ENCODE data around the gene RBM33. TPM values are rescaled to one million over a fixed set of nuclear protein-coding genes. Genes with fewer than 3 reads are reported as not detected.

The RBM33 gene
- total RNA-seq, 1 experiment from 2014 or later = 34.4 TPM

GRCh38 chr7:155620497-155620896 is 24.0 kb upstream of the RBM33 start:
- no peaks in the 10 kb centered on the region for H3K27me3 ChIP-seq (ENCODE audit: low read length)
- no peaks in the 10 kb centered on the region for H3K4me1 ChIP-seq (ENCODE audit: low read length)
- H3K9me3 ChIP-seq (ENCODE audit: low read length) = no peaks in the 10 kb centered on the region
- no peaks in the 10 kb centered on the region for H4K20me1 ChIP-seq (ENCODE audit: insufficient read depth, low read depth, low read length)
- no peaks in the 10 kb centered on the region for H3K36me3 ChIP-seq (ENCODE audit: insufficient read depth, low read length)
- H3K79me2 ChIP-seq (ENCODE audit: low read length) = no peaks in the 10 kb centered on the region
- no peak overlapping the region for H3K9ac ChIP-seq (ENCODE audit: low read length)
- H2AFZ ChIP-seq (ENCODE audit: low read length) = no peak overlapping the region
- no peak overlapping the region for H3K4me3 ChIP-seq (ENCODE audit: low read length)
- H3K9me2 ChIP-seq (replicated peaks; ENCODE audit: insufficient read depth, low read length) = no peaks in the 10 kb centered on the region
- H3K27ac ChIP-seq (ENCODE audit: low read length) = no peak overlapping the region
- no peak overlapping the region for H3K4me2 ChIP-seq (ENCODE audit: low read depth, low read length, poor library complexity, severe bottlenecking)
- DNase-seq = no peak

DNA sequence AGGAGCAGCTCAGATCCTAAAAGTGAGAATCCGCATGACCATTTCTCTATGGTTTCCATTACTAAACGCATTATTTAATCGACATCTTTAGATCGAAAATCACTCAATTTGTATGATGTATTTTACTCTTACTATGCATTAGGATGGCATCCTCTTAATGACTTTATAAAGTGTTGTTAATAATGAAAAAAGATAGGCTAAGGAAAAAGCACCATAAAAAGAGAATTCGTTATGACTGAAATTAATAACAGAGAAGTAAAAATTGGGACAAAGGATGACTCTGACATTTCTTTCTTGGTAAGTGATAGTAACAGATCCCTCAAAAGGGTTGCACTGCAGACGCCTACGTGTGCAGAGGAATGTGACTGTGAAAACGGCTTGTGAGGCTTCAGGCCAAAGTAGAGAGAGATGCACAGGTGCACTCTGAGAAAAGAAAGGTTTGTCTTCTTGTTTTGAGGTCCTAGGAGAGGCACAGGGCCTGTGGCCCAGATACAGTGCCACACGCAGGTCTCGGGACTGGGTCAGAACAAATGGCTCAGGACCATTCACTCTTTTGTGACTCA is 23.0 kb upstream of the RBM33 start:
- no peak overlapping the region for H2AFZ ChIP-seq (ENCODE audit: low read length)
- H3K79me2 ChIP-seq (ENCODE audit: low read length) = no peaks in the 10 kb centered on the region
- no peaks in the 10 kb centered on the region for H3K9me2 ChIP-seq (replicated peaks; ENCODE audit: insufficient read depth, low read length)
- H3K4me2 ChIP-seq (ENCODE audit: low read depth, low read length, poor library complexity, severe bottlenecking) = no peak overlapping the region
- H4K20me1 ChIP-seq (ENCODE audit: insufficient read depth, low read depth, low read length) = no peaks in the 10 kb centered on the region
- H3K4me1 ChIP-seq (ENCODE audit: low read length) = no peaks in the 10 kb centered on the region
- no peaks in the 10 kb centered on the region for H3K27me3 ChIP-seq (ENCODE audit: low read length)
- DNase-seq = no peak
- H3K27ac ChIP-seq (ENCODE audit: low read length) = no peak overlapping the region
- no peak overlapping the region for H3K4me3 ChIP-seq (ENCODE audit: low read length)
- no peaks in the 10 kb centered on the region for H3K36me3 ChIP-seq (ENCODE audit: insufficient read depth, low read length)
- no peaks in the 10 kb centered on the region for H3K9me3 ChIP-seq (ENCODE audit: low read length)
- no peak overlapping the region for H3K9ac ChIP-seq (ENCODE audit: low read length)

- no peak overlapping the region for H2AFZ ChIP-seq (ENCODE audit: low read length)
- H3K27ac ChIP-seq (ENCODE audit: low read length) = no peak overlapping the region
- no peaks in the 10 kb centered on the region for H3K27me3 ChIP-seq (ENCODE audit: low read length)
- no peak overlapping the region for H3K9ac ChIP-seq (ENCODE audit: low read length)
- H3K79me2 ChIP-seq (ENCODE audit: low read length) = no peaks in the 10 kb centered on the region
- no peaks in the 10 kb centered on the region for H4K20me1 ChIP-seq (ENCODE audit: insufficient read depth, low read depth, low read length)
- no peaks in the 10 kb centered on the region for H3K36me3 ChIP-seq (ENCODE audit: insufficient read depth, low read length)
- H3K4me2 ChIP-seq (ENCODE audit: low read depth, low read length, poor library complexity, severe bottlenecking) = no peak overlapping the region
- H3K4me3 ChIP-seq (ENCODE audit: low read length) = no peak overlapping the region
- no peak for DNase-seq
- H3K4me1 ChIP-seq (ENCODE audit: low read length) = no peaks in the 10 kb centered on the region
- H3K9me2 ChIP-seq (replicated peaks; ENCODE audit: insufficient read depth, low read length) = no peaks in the 10 kb centered on the region
- H3K9me3 ChIP-seq (ENCODE audit: low read length) = peaks cover 5% of the 10 kb centered on the region
Measured at GRCh38 chr7:155624412-155624811, 20.0 kb upstream of the RBM33 start.

- Histone ChIP-seq H3K4me3 (ENCODE audit: low read length) (no peak overlapping the region), H3K36me3 (ENCODE audit: insufficient read depth, low read length) (no peaks in the 10 kb centered on the region), H3K9me2 (replicated peaks; ENCODE audit: insufficient read depth, low read length) (no peaks in the 10 kb centered on the region), H4K20me1 (ENCODE audit: insufficient read depth, low read depth, low read length) (no peaks in the 10 kb centered on the region), H2AFZ (ENCODE audit: low read length) (no peak overlapping the region), H3K27me3 (ENCODE audit: low read length) (no peaks in the 10 kb centered on the region), H3K4me2 (ENCODE audit: low read depth, low read length, poor library complexity, severe bottlenecking) (no peak overlapping the region), H3K9ac (ENCODE audit: low read length) (no peak overlapping the region), H3K9me3 (ENCODE audit: low read length) (peaks cover 9% of the 10 kb centered on the region), H3K4me1 (ENCODE audit: low read length) (no peaks in the 10 kb centered on the region), H3K27ac (ENCODE audit: low read length) (no peak overlapping the region), H3K79me2 (ENCODE audit: low read length) (no peaks in the 10 kb centered on the region)
- DNase-seq = no peak
Measured at GRCh38 chr7:155625557-155625956, 18.9 kb upstream of the RBM33 start.

DNA sequence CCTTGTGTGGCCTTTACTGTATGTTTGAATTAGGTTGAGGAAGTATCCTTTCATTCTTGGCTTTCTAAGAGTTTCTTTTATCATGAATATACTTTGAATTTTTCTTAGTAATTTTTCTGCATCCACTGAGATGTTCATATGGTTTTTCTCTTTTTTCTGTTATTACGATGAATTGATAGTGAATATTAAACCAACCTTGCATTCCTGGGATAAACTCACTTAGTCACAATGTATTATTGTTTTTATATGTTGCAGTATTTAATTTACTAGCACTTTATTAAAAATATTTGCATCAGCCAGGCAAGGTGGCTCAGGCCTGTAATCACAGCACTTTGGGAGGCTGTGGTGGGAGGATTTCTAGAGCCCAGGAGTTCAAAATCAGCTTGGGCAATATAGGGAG is 15.3 kb upstream of the RBM33 start:
- Histone ChIP-seq H3K36me3 (ENCODE audit: insufficient read depth, low read length) (no peaks in the 10 kb centered on the region), H3K79me2 (ENCODE audit: low read length) (no peaks in the 10 kb centered on the region), H3K9me2 (replicated peaks; ENCODE audit: insufficient read depth, low read length) (no peaks in the 10 kb centered on the region), H2AFZ (ENCODE audit: low read length) (no peak overlapping the region), H3K27ac (ENCODE audit: low read length) (no peak overlapping the region), H3K27me3 (ENCODE audit: low read length) (no peaks in the 10 kb centered on the region), H3K4me1 (ENCODE audit: low read length) (no peaks in the 10 kb centered on the region), H3K9ac (ENCODE audit: low read length) (no peak overlapping the region), H3K4me2 (ENCODE audit: low read depth, low read length, poor library complexity, severe bottlenecking) (no peak overlapping the region), H4K20me1 (ENCODE audit: insufficient read depth, low read depth, low read length) (no peaks in the 10 kb centered on the region), H3K4me3 (ENCODE audit: low read length) (no peak overlapping the region), H3K9me3 (ENCODE audit: low read length) (peaks cover 9% of the 10 kb centered on the region)
- no peak for DNase-seq

DNA sequence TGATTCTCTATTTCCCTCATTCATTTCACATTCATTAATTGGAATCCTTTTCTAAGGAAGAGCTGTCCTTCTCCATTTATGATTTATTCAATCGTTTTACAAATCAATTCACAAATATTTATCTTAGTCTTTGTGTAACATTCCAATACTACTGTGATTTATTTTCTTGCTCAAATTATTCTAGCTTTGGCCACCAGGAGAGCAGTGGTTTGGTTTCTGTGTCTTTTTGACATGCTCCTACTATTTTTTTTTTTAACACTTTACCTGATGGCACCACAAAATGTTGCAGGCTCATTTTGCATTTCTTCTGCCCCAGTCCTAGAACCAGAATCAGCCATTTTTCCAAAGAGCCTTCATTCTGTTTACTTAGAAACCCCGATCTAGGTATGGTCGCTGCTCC is 13.3 kb upstream of the RBM33 start:
- Histone ChIP-seq H3K9ac (ENCODE audit: low read length) (no peak overlapping the region), H3K9me2 (replicated peaks; ENCODE audit: insufficient read depth, low read length) (no peaks in the 10 kb centered on the region), H3K9me3 (ENCODE audit: low read length) (peaks cover 9% of the 10 kb centered on the region), H3K79me2 (ENCODE audit: low read length) (no peaks in the 10 kb centered on the region), H3K4me2 (ENCODE audit: low read depth, low read length, poor library complexity, severe bottlenecking) (no peak overlapping the region), H4K20me1 (ENCODE audit: insufficient read depth, low read depth, low read length) (no peaks in the 10 kb centered on the region), H3K27ac (ENCODE audit: low read length) (no peak overlapping the region), H3K36me3 (ENCODE audit: insufficient read depth, low read length) (no peaks in the 10 kb centered on the region), H2AFZ (ENCODE audit: low read length) (no peak overlapping the region), H3K27me3 (ENCODE audit: low read length) (no peaks in the 10 kb centered on the region), H3K4me3 (ENCODE audit: low read length) (no peak overlapping the region), H3K4me1 (ENCODE audit: low read length) (no peaks in the 10 kb centered on the region)
- no peak for DNase-seq

DNA sequence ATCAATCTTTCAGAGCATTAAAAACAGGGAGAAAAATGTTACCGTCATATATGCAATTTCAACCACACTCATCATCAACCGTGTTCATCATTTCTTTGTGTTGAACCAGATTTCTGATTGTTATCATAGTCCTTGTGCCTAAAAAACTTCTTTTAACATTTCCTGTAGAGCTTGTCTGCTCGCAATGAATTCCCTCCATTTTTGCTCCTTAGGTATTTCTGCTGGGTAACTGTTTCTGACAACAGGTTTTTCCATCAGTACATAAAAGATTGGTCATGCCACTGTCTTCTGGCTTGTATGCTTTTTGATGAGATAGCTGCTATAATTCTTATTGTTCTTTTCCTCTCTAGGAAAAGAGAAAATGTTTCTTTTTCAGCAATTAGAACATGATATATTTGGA is 8.6 kb upstream of the RBM33 start:
- H3K79me2 ChIP-seq (ENCODE audit: low read length) = no peaks in the 10 kb centered on the region
- peaks cover 8% of the 10 kb centered on the region; the same call in 1 of the 2 replicates for H3K9me3 ChIP-seq (ENCODE audit: low read length)
- no peak overlapping the region for H3K4me3 ChIP-seq (ENCODE audit: low read length)
- no peaks in the 10 kb centered on the region for H3K9me2 ChIP-seq (replicated peaks; ENCODE audit: insufficient read depth, low read length)
- peaks cover 12% of the 10 kb centered on the region for H3K4me1 ChIP-seq (ENCODE audit: low read length)
- H2AFZ ChIP-seq (ENCODE audit: low read length) = no peak overlapping the region
- no peaks in the 10 kb centered on the region for H4K20me1 ChIP-seq (ENCODE audit: insufficient read depth, low read depth, low read length)
- no peak overlapping the region for H3K9ac ChIP-seq (ENCODE audit: low read length)
- 0 out of 2 replicates have a peak, but pooled peaks cover 3% of the 10 kb centered on the region for H3K27me3 ChIP-seq (ENCODE audit: low read length)
- no peak overlapping the region for H3K27ac ChIP-seq (ENCODE audit: low read length)
- DNase-seq = no peak
- peaks cover 4% of the 10 kb centered on the region; the same call in 1 of the 2 replicates for H3K36me3 ChIP-seq (ENCODE audit: insufficient read depth, low read length)
- H3K4me2 ChIP-seq (ENCODE audit: low read depth, low read length, poor library complexity, severe bottlenecking) = no peak overlapping the region

DNA sequence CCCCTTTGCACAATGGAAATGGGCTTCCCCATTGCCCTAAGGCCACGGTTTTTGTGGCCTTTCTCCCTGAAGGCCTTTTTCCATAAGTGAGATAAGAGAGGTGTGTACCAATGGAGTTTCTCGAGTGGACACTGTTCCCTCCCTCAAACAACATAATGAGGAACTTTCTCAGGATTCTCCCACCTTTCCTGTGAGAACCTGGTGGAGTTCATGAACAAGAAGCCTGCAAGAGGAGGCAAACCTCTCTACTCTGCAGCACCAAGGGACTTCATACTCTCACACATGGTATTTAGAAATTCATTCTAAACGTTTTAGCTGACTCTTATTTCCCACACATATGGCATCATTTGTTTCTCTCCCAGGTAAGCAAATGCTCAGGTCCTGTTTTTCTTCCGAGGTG is 7.3 kb upstream of the RBM33 start:
- no peaks in the 10 kb centered on the region for H3K9me2 ChIP-seq (replicated peaks; ENCODE audit: insufficient read depth, low read length)
- H3K27ac ChIP-seq (ENCODE audit: low read length) = no peak overlapping the region
- H3K27me3 ChIP-seq (ENCODE audit: low read length) = 0 out of 2 replicates have a peak, but pooled peaks cover 3% of the 10 kb centered on the region
- peaks cover 17% of the 10 kb centered on the region for H3K36me3 ChIP-seq (ENCODE audit: insufficient read depth, low read length)
- H3K4me2 ChIP-seq (ENCODE audit: low read depth, low read length, poor library complexity, severe bottlenecking) = no peak overlapping the region
- no peaks in the 10 kb centered on the region for H3K79me2 ChIP-seq (ENCODE audit: low read length)
- H2AFZ ChIP-seq (ENCODE audit: low read length) = no peak overlapping the region
- H3K9me3 ChIP-seq (ENCODE audit: low read length) = peaks cover 8% of the 10 kb centered on the region; the same call in 1 of the 2 replicates
- no peaks in the 10 kb centered on the region for H4K20me1 ChIP-seq (ENCODE audit: insufficient read depth, low read depth, low read length)
- H3K4me1 ChIP-seq (ENCODE audit: low read length) = peaks cover 12% of the 10 kb centered on the region
- DNase-seq = no peak
- H3K9ac ChIP-seq (ENCODE audit: low read length) = no peak overlapping the region
- no peak overlapping the region for H3K4me3 ChIP-seq (ENCODE audit: low read length)
